ENCODE data around the gene ISCA2.

DNA sequence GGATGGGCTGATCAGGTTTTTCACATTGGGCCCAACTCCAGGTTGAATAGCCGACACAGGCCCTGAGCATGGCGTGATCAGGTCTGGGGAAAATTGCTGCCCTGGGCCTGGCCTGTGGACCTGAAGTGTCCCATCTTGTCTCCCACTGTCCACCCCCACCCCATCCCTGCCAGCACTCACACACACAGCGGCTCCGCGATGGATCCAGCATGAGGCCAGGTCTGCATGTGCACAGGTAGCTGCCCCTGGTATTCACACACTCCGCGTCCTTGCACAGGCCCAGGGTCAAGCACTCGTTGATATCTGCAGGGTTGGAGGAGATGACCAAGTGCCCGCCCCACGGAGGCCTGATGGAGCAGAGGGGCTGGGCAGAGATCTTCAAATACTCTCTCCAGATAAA lies 38.7 kb downstream of the ISCA2 start:
- no peak for TF ChIP-seq CTCF (IDR thresholded peaks at IDR 0.05; ENCODE audit: extremely low read depth in 1 of 2, insufficient read depth in 1 of 2, low read depth in 1 of 2, low read length in 2 of 2)
- no peak for TF ChIP-seq POLR2A (IDR thresholded peaks at IDR 0.05; ENCODE audit: low read depth, low read length)
- no peak for TF ChIP-seq EZH2 (IDR thresholded peaks at IDR 0.05; ENCODE audit: borderline replicate concordance, low read depth, low read length, severe bottlenecking)
- TF ChIP-seq MYC (IDR thresholded peaks at IDR 0.05; ENCODE audit: low read depth, low read length): no peak
- no peak for TF ChIP-seq POLR2AphosphoS5 (IDR thresholded peaks at IDR 0.05; ENCODE audit: insufficient read depth, low read depth, low read length)
- TF ChIP-seq MAX (IDR thresholded peaks at IDR 0.05; ENCODE audit: insufficient read depth, insufficient read length): no peak
- no peak for TF ChIP-seq FOS (IDR thresholded peaks at IDR 0.05; ENCODE audit: borderline replicate concordance, insufficient read depth, low read length)
- no peak for TF ChIP-seq JUN (IDR thresholded peaks at IDR 0.05; ENCODE audit: borderline replicate concordance, insufficient read depth, insufficient read length, low read depth)
- no peak for TF ChIP-seq GATA2 (IDR thresholded peaks at IDR 0.05; ENCODE audit: insufficient read depth, insufficient read length, low read depth, low read length)
